A673 (cell line): ENCODE results near the gene ACAP1. TPM values are rescaled to one million over a fixed set of nuclear protein-coding genes. Genes with fewer than 3 reads are reported as not detected.
"Not testable (repeated sequence)": the region's sequence is repeated elsewhere in the genome, so short reads cannot be mapped to it uniquely, and the experiment has no call there.

ENCODE experiments used
- BruUV-seq: library from RNA; stranded (reverse); fragments of 400-500 nt; replicated peaks from 2 replicates; lab custom pipeline; 2021; lab: Mats Ljungman, UMichigan
- CTCF ChIA-PET: fragments of 300-600 bp; sonication (Branson Sonifier 250); formaldehyde crosslinking; loops from one replicate; lab custom pipeline; 2022; ENCODE audit warnings: antibody characterized with exemption; lab: Charles Lee
- POLR2A ChIA-PET: fragments of 300-600 bp; sonication (Branson Sonifier 250); formaldehyde crosslinking; loops from one replicate; lab custom pipeline; 2022; ENCODE audit warnings: antibody characterized with exemption; ENCODE audit not compliant: low non-redundant PET; lab: Charles Lee
- DNase-seq: peaks from one replicate; pipeline ENCODE4 v3.0.0-alpha.2; 2015; ENCODE audit warnings: low spot score
- H3K27ac ChIP-seq: fragments of 200-600 bp; sonication (generic); 2 replicates; pipeline ENCODE4 v1.5.1; 2016; ENCODE audit warnings: mixed run types, low read depth, mild to moderate bottlenecking, mixed read lengths, antibody characterized with exemption, low read length; ENCODE audit not compliant: poor library complexity, severe bottlenecking
- H3K27me3 ChIP-seq: fragments of 200-600 bp; sonication (generic); replicated peaks from 2 replicates; pipeline ENCODE4 v1.6.1; 2017; ENCODE audit warnings: mixed run types, low read depth, mild to moderate bottlenecking, mixed read lengths, antibody characterized with exemption, low read length; ENCODE audit not compliant: insufficient read depth, poor library complexity
- H3K36me3 ChIP-seq: fragments of 200-600 bp; sonication (generic); 2 replicates; pipeline ENCODE4 v1.6.1; 2016; ENCODE audit warnings: mixed run types, mild to moderate bottlenecking, mixed read lengths, antibody characterized with exemption, low read length; ENCODE audit not compliant: insufficient read depth, poor library complexity, severe bottlenecking
- H3K4me1 ChIP-seq: fragments of 200-600 bp; sonication (generic); 2 replicates; pipeline ENCODE4 v1.6.1; 2017; ENCODE audit warnings: mixed run types, mild to moderate bottlenecking, mixed read lengths, antibody characterized with exemption, low read length; ENCODE audit not compliant: insufficient read depth, poor library complexity, severe bottlenecking
- H3K4me3 ChIP-seq: fragments of 200-600 bp; sonication (generic); 2 replicates; pipeline ENCODE4 v1.5.1; 2016; ENCODE audit warnings: low read depth, mixed run types, mild to moderate bottlenecking, mixed read lengths, low read length; ENCODE audit not compliant: poor library complexity, severe bottlenecking
- H3K9me3 ChIP-seq: fragments of 200-600 bp; sonication (generic); 2 replicates; pipeline ENCODE4 v1.6.1; 2016; ENCODE audit warnings: mixed run types, low read depth, mild to moderate bottlenecking, mixed read lengths, antibody characterized with exemption, low read length; ENCODE audit not compliant: poor library complexity, severe bottlenecking
- CTCF ChIP-seq: fragments of 300-800, 200-600 bp; sonication (generic); conservative IDR thresholded peaks from 2 replicates; pipeline ENCODE4 v1.5.1; 2017; ENCODE audit warnings: low read depth, mild to moderate bottlenecking, antibody characterized with exemption, low read length, moderate library complexity, mixed read lengths
- EZH2 ChIP-seq: fragments of 200-600 bp; sonication (generic); IDR thresholded peaks from 2 replicates; pipeline ENCODE4 v1.6.1; 2017; ENCODE audit warnings: borderline replicate concordance, low read depth, mild to moderate bottlenecking, mixed read lengths, antibody characterized with exemption, low read length; ENCODE audit not compliant: poor library complexity, severe bottlenecking
- intact Hi-C: fragments of 100-400 bp; cut with micrococcal nuclease; formaldehyde crosslinking; loops from one replicate; pipeline ENCODE4 v1.10.0; 2022; ENCODE audit not compliant: unreplicated experiment
- total RNA-seq: library from RNA; stranded (reverse); gene quantifications from 2 replicates; pipeline ENCODE4 v1.2.3, GENCODE V29; 2021

Gene ACAP1
- total RNA-seq, 1 experiment from 2014 or later, result 1.1 TPM

- no peaks in the 10 kb centered on the region for H3K9me3 ChIP-seq
- no TSS peak for BruUV-seq
- ChIA-PET CTCF (no interaction called here), POLR2A (no interaction called here)
- no peaks in the 10 kb centered on the region for H3K4me1 ChIP-seq
- no peaks in the 10 kb centered on the region for H3K27me3 ChIP-seq
- no peak overlapping the region for H3K4me3 ChIP-seq
- TF ChIP-seq CTCF (no peak), EZH2 (no peak)
- H3K27ac ChIP-seq, result no peak overlapping the region
- no peaks in the 10 kb centered on the region for H3K36me3 ChIP-seq
- no peak for DNase-seq
- intact Hi-C loops, result no loop called here
These were observed 27.0 kb downstream of the ACAP1 start for GRCh38 chr17:7363311-7363710.

- BruUV-seq, H3K4me3 ChIP-seq, POLR2A ChIA-PET, H3K4me1 ChIP-seq, intact Hi-C loops, DNase-seq, H3K9me3 ChIP-seq, CTCF ChIA-PET, H3K27ac ChIP-seq, H3K36me3 ChIP-seq, H3K27me3 ChIP-seq: not testable (repeated sequence)
These were observed 29.6 kb downstream of the ACAP1 start for GRCh38 chr17:7365963-7366362.

GRCh38 chr17:7367083-7367482, 30.8 kb downstream of the ACAP1 start:
- POLR2A ChIA-PET, result no interaction called here
- TF ChIP-seq CTCF (no peak), EZH2 (no peak)
- BruUV-seq, result no TSS peak

GRCh38 chr17:7367918-7368598, 31.7 kb downstream of the ACAP1 start:
- TF ChIP-seq CTCF, result no peak
- no peak for TF ChIP-seq EZH2
- Histone ChIP-seq H3K36me3 (no peaks in the 10 kb centered on the region), H3K9me3 (no peaks in the 10 kb centered on the region), H3K27ac (no peak overlapping the region), H3K4me3 (no peak overlapping the region), H3K4me1 (no peaks in the 10 kb centered on the region), H3K27me3 (no peaks in the 10 kb centered on the region)
- DNase-seq, result no peak
- ChIA-PET CTCF (no interaction called here), POLR2A (no interaction called here)
- intact Hi-C loops, result no loop called here
- BruUV-seq, result no TSS peak

More at GRCh38 chr17:7367083-7367482, 30.8 kb downstream of the ACAP1 start:
- no peak for DNase-seq
- Histone ChIP-seq H3K27ac (no peak overlapping the region), H3K9me3 (no peaks in the 10 kb centered on the region), H3K4me1 (no peaks in the 10 kb centered on the region), H3K36me3 (no peaks in the 10 kb centered on the region), H3K4me3 (no peak overlapping the region), H3K27me3 (no peaks in the 10 kb centered on the region)
- CTCF ChIA-PET, result no interaction called here
- intact Hi-C loops, result no loop called here

GRCh38 chr17:7368599-7368994, 32.3 kb downstream of the ACAP1 start:
- H3K4me3 ChIP-seq, POLR2A ChIA-PET, H3K9me3 ChIP-seq, H3K27me3 ChIP-seq, DNase-seq, H3K36me3 ChIP-seq, H3K27ac ChIP-seq, H3K4me1 ChIP-seq, BruUV-seq, intact Hi-C loops: not testable (repeated sequence)
- CTCF ChIA-PET, result interaction anchor here (1.6 kb wide), 1 partner anchor 13 kb away, joined by 3 read pairs; no protein-coding TSS in a partner anchor
